ENCODE results near the gene SRGAP1.

The SRGAP1 gene

GRCh38 chr12:63844391-63845341, at the start of gene SRGAP1:
SRGAP1 (plus strand) TSS chr12:63844700; CDS start chr12:63844817, 117 bp downstream.
- H3K4me3 ChIP-seq (ENCODE audit: low read depth, low read length): peak within 1 kb of the TSS; percentile 77
- no peak for TF ChIP-seq CTCF (IDR thresholded peaks at IDR 0.05; ENCODE audit: insufficient read depth, low read depth, low read length, missing control alignments)
- peak; percentile 32 for DNase-seq (ENCODE audit: low read depth)

- DNase-seq (ENCODE audit: low read depth): no peak
- TF ChIP-seq CTCF (IDR thresholded peaks at IDR 0.05; ENCODE audit: insufficient read depth, low read depth, low read length, missing control alignments): no peak
- H3K4me3 ChIP-seq (ENCODE audit: low read depth, low read length): no peak overlapping the region
These were observed 49.3 kb upstream of the SRGAP1 start for GRCh38 chr12:63795032-63795687.

DNA sequence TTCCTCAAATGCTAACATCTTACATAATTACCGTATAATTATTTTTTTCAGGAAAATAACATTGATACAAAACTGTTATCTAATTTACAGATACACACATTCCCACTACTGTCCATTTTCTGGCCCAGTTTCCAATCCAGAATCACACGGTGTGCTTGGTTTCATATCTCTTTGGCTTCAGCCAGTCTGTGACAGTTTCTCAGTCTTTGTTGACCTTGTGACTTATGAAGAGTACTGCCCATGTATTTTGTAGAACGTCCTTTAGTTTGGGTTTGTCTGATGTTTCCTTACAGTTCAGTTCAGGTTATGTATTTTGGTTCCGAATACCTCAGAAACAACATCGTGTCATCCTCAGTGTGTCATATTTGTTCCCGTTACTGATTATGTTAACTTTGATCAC, 48.6 kb upstream of the SRGAP1 start:
- TF ChIP-seq CTCF (IDR thresholded peaks at IDR 0.05; ENCODE audit: insufficient read depth, low read depth, low read length, missing control alignments): no peak
- DNase-seq (ENCODE audit: low read depth): no peak
- no peak overlapping the region for H3K4me3 ChIP-seq (ENCODE audit: low read depth, low read length)

- H3K4me3 ChIP-seq (ENCODE audit: low read depth, low read length): no peak overlapping the region
- DNase-seq (ENCODE audit: low read depth): peak; percentile 19
- peak; percentile 41 for TF ChIP-seq CTCF (IDR thresholded peaks at IDR 0.05; ENCODE audit: insufficient read depth, low read depth, low read length, missing control alignments)
These were observed 42.4 kb upstream of the SRGAP1 start for GRCh38 chr12:63802012-63802608.

GRCh38 chr12:63804746-63805145, 39.8 kb upstream of the SRGAP1 start:
- no peak for TF ChIP-seq CTCF (IDR thresholded peaks at IDR 0.05; ENCODE audit: insufficient read depth, low read depth, low read length, missing control alignments)
- H3K4me3 ChIP-seq (ENCODE audit: low read depth, low read length): no peak overlapping the region
- DNase-seq (ENCODE audit: low read depth): no peak

GRCh38 chr12:63805704-63806672, 38.5 kb upstream of the SRGAP1 start:
- H3K4me3 ChIP-seq (ENCODE audit: low read depth, low read length): no peak overlapping the region
- no peak for TF ChIP-seq CTCF (IDR thresholded peaks at IDR 0.05; ENCODE audit: insufficient read depth, low read depth, low read length, missing control alignments)
- DNase-seq (ENCODE audit: low read depth): no peak
